ENCODE measurements around the gene FHL2.

FHL2 gene

DNA sequence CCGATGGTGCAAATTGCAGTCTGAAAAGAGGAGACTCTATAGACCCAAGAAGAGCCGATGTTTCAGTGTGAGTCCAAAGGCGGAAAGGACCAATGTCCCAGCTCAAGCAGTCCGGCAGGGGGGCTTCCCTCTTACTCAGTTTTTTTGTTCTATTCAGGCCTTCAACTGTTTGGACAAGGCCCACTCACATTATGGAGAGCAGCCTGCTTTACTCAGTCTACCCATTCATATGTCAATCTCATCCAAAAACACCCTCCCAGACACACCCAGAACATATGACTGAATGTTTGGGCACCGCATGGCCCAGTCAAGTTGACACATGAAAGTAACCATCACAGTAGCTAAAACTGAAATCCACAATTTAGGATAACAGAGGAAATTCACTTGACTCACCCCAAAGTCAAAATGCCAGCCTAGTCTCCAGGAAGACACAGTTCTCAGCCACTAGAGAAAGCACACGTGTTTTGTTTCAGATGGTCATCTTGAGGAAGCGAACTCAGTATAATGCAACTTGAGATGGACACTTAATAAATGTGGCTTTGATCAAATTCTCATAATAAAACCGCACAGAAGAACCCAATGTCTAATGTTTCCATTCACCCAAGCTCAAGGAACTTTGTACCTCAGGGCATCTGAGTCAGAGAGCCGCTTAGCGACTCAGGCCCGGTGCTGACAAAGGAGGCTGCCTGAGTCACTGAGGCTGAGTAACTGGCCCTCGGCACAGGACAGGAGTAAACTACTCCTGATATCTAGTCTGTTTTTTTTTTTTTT, 2.4 kb downstream of the FHL2 start:
- DNase-seq = peak; percentile 70

GRCh38 chr2:105395691-105396090, 3.2 kb downstream of the FHL2 start:
- DNase-seq = no peak

GRCh38 chr2:105394951-105395611, 3.8 kb downstream of the FHL2 start:
- DNase-seq = no peak

GRCh38 chr2:105393373-105394055, 5.3 kb downstream of the FHL2 start:
- DNase-seq = no peak

DNA sequence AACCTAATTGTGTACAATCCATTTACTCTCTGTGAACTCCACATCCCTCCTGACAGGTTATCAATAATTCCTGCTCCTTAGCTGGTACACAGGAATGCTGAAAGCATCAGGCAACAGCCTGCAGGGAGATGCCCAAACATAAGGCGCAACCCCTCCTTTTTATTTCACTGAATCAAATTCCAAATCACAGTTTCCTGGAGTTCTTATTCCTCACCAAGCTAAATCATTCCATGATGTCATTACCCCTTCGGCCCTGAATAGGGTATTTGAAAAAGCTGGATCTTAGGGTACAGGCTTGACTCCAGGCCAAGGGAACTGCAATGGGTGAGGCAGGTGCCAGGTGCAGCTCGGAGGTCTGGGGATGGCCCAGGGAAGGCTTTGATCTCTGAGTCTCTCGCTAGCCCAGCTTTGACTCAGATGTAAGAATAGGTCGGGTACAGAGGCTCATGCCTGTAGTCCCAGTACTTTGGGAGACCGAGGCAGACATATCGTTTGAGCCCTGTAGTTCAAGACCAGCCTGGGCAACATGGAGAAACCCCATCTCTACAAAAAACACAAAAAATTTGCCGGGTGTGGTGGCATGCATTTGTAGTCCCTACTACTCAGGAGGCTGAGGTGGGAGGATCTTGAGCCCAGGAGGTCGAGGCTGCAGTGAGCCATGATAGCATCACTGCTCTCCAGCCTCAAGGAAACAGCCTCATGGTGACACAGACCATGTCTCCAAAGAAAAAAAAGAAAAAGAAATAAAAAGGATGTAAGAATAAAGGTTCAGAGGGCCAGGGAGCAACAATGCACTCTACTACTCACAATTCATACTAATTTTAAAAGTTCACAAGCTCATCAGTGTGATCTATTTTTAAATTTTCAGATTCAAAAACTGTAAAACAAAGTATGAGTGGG, 6.8 kb downstream of the FHL2 start:
- no peak for DNase-seq

GRCh38 chr2:105391058-105391627, 7.7 kb downstream of the FHL2 start:
- DNase-seq = no peak

- DNase-seq = no peak
Measured at GRCh38 chr2:105390454-105390853, 8.4 kb downstream of the FHL2 start.

DNA sequence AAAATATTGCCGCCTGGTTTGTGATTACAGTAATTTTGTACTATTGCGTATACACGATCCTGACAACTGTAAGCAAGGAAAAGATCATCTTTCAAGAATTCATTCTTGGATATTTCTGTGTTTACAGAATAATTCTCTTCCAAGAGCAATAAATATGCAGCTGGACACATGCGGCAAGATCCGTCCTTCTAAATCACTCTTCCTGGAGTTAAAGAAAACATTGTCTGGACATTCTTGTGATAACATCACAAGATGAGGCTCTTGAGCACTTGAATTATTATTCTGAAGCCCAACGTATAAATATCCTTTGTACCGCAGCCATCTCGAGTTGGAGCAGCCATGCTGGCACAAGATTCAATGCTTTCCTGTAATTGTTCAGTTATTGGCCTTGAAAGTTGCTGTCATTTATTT, 9.9 kb downstream of the FHL2 start:
- no peak for DNase-seq

- DNase-seq = no peak
Measured at GRCh38 chr2:105387225-105387624, 11.6 kb downstream of the FHL2 start.

DNA sequence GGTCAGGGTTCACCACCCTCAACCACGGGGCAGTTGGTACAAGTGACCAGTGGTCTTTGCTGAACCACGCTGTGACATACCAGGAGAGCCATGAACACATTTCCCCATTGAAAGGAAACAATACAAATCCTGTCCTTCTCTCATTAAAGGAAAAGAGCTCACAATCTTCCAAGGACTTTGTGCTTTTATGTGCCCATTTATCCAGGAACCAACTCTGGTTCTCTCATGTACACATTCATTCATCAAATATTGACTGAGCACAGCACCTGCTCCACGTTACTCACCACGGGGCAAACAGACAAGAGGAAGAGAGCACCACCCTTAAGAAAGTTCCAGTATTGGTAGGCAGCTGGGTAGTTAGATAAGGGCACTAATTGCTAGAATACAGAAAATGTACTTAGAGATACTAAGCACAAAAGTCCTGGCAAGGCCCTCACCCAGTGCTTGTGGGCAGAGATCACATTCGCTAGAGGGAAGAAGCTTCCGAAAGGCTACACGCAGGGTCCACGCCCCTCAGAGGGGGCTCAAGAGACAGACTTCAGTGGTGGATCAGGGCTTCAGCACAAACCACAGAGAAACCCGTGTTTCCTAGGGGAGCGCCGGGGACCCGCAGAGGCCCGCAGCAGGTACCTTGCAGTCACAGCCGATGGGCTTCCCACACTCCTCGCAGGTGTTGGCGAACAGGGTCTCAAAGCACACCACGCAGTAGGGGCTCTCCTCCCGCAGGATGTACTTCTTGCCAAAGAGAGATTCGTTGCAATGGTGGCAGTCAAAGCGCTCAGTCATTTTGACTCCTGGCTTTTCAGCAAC, 12.9 kb downstream of the FHL2 start:
- DNase-seq = no peak

GRCh38 chr2:105384861-105385260, 14.0 kb downstream of the FHL2 start:
- DNase-seq = no peak

DNA sequence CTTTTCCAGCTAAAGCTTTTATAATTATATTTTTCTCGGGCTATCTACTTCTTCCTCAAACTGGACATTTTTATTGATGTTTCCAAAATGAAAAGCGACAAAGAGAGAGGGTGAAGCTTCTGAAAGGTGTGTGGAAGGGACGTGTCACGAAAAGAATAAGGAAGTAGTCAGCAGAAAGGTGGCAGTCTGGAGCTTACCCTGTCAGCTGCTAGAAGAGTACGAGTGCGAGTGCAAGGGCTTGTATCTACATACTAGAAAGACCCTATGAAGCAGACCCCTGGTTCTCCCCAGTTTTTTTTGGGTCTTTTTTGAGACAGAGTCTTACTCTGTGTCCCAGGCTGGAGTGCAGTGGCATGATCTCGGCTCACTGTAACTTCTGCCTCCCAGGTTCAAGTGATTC, 14.6 kb downstream of the FHL2 start:
- DNase-seq = no peak

- no peak for DNase-seq
Measured at GRCh38 chr2:105383432-105384166, 15.3 kb downstream of the FHL2 start.

- DNase-seq = no peak
Measured at GRCh38 chr2:105382177-105382576, 16.7 kb downstream of the FHL2 start.

DNA sequence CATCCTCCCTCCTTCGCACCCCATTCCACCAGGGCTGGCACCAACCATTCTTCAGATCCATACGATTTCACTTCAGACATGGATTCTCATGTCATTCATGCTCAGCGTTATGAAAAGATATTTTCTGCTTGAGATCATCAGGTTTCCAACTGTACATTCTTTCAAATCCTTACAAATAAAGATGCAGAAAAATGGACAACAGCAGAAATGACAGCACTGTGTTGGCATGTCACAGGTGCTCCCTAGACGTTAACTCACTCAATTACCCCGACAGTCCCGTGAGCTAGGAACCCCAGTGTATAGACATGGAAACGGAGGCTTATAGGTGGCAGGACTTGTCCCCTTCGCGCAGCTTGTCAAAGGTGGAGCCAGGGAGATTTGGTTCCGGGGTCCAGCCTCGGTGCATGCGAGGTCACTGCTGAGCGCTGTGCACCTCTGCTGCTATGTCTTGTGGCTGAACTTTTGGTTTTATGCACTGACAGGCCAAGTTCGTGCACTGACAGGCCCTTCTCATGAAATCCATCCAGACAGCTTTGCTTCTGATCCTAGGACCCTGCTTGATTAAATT, 17.7 kb downstream of the FHL2 start:
- DNase-seq = no peak

DNA sequence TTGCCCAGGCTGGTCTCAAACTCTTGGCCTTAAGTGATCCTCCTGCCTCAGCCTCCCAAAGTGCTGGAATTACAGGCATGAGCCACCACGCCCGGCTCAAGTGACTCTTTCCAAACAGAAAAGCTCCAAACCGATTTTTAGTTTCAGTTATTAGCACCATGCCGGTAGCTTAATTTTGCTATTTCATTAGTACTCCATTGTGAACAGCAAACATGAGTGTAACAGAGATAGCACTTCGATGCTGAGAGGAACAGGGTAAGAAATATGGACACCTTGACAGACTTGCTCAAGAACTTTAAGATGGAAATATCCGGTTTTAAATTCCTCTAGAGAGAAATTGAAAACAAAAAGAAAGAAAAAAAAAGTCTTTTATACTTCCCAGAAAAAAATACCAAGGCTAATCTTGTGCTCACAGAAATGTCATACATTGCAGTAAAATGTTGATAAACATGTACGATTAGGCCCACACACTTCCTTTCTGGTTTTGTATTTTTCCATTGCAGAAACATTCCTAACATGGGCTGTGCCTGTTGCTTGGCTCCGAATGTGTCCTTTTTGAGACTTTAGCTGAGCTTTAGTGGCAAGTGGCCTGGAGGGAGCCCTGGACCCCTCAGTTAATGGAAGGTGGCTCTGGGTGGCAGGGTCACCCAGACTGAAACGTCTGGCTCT, 18.3 kb downstream of the FHL2 start:
- no peak for DNase-seq

- DNase-seq = no peak
Measured at GRCh38 chr2:105379741-105380186, 19.1 kb downstream of the FHL2 start.

GRCh38 chr2:105378921-105379383, 19.9 kb downstream of the FHL2 start:
- DNase-seq = no peak

GRCh38 chr2:105378276-105378840, 20.5 kb downstream of the FHL2 start:
- DNase-seq = no peak

All from activated CD8-positive, alpha-beta memory T cell treated with anti-CD3 and anti-CD28 coated beads, Interleukin-2, amount 50 U/mL, for 48 hours (primary cell).